Activated T-helper 1 cell treated with Interleukin-2 at 50 U/mL for 16 hours (primary cell): ENCODE results near the gene ENOX1.

Source experiments
- DNase-seq: peaks from one replicate; pipeline ENCODE4 v3.0.0-alpha.2; 2020; ENCODE audit warnings: low read depth

Gene ENOX1

DNA sequence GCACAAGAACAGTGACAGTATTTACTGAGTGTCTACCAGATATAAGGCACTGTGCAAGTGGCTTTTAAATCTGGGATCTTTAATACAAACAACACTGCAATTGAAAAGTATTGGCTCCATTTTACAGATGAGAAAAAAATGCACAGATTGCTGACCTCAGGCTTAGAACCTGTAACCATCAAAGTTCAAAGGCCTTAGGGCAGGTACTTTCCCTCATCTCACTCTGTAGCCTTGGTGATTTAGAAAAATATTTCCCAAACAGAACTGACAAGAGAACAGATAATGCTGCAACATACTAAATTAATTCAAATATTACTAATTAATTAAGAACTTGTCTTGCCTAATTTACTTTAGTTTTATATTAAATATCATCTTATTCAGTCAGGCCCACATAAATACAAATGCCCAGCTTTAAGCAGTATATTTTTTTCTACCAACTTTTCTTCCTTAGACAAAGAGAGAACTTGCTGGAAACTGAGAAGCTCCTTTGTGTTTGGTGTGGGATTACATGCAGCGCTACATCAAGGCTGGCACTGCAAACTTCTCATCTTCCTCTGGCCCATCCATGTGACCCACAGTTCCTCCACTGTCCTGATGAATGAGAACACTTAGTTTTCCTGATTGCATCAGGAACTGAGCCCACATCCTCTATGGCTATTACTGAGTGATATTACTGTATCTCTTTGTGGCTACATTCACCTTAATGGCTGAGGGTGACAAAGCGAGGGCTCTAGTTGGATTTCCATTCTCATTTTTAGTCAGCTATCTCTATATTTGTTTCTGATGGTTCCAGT lies 302.1 kb downstream of the ENOX1 start:
- no peak for DNase-seq

GRCh38 chr13:43483930-43484329 lies 302.8 kb downstream of the ENOX1 start:
- DNase-seq = no peak

DNA sequence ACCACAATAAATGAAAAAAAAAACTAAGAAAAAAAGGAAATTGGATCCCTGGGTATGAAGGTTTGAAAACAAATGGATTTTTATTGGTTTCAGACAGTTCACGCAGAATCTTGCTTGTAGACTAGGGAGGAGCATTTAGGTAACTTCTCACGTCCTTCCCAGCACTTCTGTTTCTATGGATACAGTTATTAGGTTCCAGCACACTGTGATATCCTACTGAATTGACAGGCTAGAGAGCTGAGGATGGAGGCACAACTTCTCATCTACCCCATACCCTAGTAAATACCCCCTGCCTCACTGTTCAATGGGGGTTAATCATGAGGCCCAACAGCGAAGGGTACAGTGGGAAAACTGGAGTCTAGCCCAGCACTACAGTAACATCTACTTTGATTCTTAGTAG lies 304.1 kb downstream of the ENOX1 start:
- no peak for DNase-seq

DNA sequence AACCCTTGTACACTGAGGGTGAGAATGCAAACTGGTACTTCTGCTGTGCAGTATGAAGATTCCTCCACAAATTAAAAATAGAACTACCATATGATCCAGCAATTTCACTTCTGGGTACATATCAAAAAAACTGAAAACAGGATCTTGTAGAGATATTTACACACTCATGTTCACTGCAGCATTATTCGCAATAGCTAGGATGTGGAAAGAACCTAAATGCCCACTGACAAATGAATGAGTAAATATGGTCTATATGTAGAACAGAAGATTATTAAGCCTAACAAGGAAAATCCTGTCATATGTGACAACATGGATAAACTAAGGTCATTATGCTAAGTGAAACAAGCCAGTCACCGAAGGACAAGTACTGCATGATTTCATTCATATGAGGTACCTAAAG lies 304.7 kb downstream of the ENOX1 start:
- DNase-seq = no peak

DNA sequence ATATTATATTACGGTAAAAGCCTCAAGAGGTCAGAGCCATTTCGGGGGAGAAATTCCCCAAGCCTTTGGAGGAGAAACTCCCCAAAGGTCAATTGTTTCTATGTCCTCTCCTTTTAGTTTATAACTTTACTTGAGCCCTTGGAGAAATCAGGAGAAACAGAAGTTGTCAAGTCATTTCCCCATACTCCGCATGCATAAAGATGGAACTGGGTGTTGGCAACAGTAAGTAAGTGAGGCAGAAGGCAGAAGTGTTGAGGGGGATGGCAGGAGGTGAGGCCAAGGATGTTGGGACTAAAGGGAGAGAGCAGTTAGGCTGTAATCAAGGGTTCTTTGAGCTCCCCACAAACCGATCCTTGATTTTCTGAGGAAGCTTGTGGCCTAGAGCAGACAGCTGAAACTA lies 307.9 kb downstream of the ENOX1 start:
- no peak for DNase-seq

DNA sequence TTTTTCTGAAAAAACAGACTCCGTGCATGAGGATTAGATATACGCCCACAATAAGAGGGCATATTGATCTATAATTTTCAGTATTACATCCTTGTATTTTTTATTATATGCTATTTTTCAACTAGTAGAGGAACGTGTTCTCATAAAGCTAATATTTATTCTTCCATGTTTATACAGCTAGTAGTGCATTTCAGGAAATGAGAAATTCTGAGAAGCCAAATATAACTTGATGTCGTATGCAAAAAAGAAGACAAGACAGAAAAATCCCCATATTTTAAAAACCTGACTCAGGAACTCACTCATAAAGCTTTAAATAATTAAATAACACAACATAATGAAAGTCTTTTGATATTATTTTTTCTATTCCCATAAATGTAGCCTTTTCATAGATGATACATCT lies 308.6 kb downstream of the ENOX1 start:
- DNase-seq = no peak

DNA sequence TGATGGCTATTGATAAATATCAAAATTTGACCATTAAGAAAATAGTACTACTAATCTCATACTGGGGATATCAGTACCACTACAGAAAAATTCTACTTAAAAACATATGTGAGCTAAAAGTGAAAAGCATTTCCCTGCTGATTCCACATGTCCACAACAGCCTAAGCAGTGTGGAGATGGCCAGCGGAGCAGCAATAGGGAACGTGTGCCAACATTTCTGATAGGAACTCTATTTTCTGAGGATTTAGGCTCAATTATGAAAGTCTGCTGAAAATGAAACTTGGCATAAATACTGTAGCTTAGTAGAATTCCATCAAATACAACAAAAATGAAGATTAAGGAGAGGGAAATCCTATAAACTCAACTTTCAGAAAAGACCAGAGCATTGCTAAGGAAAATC lies 311.6 kb downstream of the ENOX1 start:
- DNase-seq = no peak

- no peak for DNase-seq
Measured at GRCh38 chr13:43473437-43473836, 313.3 kb downstream of the ENOX1 start.

DNA sequence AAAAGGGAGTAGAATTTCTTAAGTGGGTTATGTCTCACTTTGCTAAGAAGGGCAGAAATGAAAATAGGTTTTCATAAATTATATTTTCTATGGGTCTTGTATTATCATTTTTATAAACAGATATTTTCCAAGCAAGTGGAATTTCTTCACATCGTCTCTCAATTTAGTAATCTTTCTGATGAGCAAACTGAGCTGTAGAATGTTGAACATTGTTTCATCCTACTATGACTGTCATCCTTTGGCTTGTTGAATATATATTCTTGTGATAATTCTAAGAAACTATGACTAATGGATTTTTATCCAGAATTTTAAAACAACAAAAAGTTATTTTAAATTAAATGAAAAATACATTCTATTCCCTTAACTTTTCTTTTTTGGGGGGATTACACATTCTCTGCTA lies 313.8 kb downstream of the ENOX1 start:
- DNase-seq = no peak

- no peak for DNase-seq
Measured at GRCh38 chr13:43472339-43472738, 314.4 kb downstream of the ENOX1 start.

DNA sequence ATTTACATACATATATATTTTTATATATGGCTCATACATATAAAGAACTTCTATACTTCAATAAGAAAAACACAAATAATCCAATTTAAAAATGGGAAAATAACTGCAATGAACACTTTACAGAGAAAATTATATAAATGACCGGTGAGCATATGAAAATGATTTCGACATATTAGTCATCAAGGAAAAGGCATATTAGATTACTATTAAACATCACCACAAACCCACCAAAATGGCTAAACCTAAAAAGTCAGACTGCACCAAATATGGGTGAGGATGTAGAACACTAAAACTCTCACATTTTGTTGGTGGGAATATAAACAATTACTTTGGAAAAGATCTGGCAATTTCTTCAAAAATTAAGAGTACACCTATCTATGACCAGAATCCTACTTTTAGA lies 316.2 kb downstream of the ENOX1 start:
- no peak for DNase-seq

- no peak for DNase-seq
Measured at GRCh38 chr13:43469791-43470190, 317.0 kb downstream of the ENOX1 start.

GRCh38 chr13:43464578-43465264 lies 322.1 kb downstream of the ENOX1 start:
- no peak for DNase-seq

- DNase-seq = no peak
Measured at GRCh38 chr13:43448605-43449336, 338.0 kb downstream of the ENOX1 start.

DNA sequence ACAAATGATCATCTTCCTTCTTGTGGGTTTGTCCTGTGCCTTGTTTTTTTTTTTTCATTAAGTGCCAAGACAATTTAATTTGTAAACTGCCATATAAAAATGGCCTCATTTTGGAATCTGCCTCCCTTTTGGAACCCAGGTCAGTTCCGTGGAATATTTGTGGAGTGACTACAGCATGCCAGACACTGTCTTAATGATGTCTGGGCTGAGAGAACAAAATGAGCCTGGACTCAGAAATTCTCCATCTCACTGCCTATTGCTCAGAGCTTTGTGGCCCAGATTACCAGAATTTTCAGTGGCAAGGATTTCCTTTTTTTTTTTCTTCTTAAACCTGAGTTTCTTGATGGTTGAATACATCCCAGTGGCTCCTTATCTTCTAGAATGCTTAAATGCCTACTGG lies 340.6 kb downstream of the ENOX1 start:
- DNase-seq = no peak

DNA sequence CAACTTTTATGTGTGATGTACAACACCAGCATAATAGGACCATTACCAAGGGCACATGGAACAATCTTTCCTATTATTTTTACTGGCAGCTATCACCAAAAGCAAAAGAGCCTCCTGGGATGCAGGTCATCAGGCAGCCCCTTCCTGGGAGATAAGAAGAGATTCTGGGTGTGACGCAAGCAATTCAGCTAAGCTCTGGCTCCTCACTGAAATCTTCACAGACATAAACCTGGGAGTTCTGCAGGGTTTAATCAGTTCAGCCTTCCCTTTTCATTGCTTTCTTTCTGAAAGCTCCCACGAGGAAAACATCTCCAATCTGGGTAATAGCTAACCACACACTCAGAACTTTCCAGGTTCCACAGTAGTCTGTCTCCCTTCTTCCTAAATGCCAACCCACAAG lies 341.1 kb downstream of the ENOX1 start:
- no peak for DNase-seq

GRCh38 chr13:43444081-43444480 lies 342.7 kb downstream of the ENOX1 start:
- no peak for DNase-seq

DNA sequence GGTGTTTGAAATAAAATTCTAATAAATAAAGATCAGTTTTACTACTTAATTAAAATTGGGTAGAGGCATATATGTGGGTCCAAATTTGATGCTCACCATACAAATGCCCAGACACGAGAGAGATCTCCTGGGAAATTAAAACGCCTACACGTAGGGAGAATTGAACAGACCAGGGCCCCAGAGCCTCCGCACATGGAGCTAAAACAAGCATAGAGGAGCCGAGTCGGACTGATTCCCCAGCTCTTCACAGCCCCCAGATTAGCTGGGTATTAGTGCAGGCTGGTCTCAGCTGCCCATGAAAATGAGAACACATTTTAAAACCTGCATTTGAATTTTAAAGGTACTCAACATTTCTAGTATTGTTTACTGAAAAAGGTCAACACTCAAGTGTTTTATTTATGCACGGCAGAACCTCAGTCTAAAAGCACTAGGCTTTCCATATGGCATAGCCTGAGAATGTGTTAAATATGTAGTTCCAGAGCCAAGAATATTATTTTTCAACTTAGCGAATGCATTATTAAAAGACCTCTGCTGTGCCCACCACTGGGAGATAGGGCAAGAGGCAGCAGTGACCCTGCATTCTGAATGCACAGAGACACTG lies 344.8 kb downstream of the ENOX1 start:
- no peak for DNase-seq

GRCh38 chr13:43441464-43441863 lies 345.3 kb downstream of the ENOX1 start:
- DNase-seq = no peak

DNA sequence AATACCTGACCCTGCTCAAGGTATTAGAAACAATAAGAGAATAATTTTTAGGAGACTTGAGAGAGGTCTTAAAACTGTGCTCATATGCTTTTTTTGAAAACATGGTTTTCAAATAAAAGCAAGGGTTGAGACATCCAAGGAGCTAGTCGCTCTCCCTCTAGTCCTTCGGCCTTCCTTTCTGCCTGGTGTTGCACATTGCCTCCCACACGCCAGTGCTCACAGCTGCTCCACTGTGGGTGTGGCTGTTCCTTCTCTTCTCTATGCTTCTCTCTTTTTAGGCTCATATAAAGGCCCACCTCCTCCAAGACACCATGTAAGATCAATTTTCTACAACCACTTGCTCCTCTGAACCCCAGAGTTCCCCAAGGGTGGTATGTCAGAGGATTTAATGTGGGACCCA lies 352.6 kb downstream of the ENOX1 start:
- no peak for DNase-seq

GRCh38 chr13:43433691-43434141 lies 353.1 kb downstream of the ENOX1 start:
- DNase-seq = no peak

GRCh38 chr13:43432958-43433357 lies 353.8 kb downstream of the ENOX1 start:
- DNase-seq = no peak

DNA sequence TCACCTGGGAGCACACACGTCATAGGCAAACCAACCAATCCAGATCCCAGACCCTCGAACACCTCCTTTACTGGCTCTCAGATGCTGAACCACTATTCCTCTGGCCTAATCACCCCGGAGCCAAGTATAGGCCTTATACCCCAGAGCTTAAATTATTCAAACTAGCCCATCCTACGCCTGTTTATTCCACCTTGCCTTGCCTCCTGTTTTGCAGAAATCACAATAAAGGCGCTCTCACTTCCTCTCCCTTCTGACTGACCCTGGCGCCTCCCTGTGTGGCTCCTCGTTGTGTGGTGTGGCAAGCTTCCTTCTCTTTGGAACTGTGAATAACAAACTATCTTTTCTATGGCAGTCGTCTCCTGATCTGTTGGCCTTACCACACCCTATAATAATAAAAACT lies 354.9 kb downstream of the ENOX1 start:
- no peak for DNase-seq
